ENCODE measurements around the gene FHIT.

FHIT gene

DNA sequence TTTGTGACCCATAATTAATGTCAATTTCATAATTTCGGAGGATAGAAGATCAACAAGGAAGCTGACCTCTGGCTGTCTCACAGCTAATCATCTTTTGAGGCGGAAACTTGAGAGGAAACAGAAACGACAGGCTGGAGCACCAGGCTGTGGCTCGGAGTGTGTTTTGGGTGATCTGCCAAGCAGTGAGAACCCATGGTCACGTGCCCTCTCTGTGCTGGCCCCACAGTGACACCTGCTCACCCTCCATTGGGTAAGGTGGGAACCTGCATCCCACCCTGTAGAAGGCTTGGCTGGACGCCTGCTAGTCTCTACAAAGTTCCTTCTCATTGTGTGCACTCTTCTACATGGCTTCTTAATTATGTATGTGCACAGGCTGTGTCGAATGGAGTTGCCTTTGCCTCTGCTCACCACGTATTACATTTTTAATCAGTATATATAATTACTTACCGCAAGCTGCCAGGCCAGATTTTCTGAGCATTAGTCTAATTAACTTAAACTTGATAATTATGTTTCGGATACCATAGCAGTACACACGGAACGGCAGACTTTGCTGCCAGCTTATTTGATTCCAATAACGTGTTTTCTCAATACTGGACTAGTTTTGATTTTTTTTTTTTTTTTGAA lies 1482.0 kb downstream of the FHIT start:
- no peak for DNase-seq

DNA sequence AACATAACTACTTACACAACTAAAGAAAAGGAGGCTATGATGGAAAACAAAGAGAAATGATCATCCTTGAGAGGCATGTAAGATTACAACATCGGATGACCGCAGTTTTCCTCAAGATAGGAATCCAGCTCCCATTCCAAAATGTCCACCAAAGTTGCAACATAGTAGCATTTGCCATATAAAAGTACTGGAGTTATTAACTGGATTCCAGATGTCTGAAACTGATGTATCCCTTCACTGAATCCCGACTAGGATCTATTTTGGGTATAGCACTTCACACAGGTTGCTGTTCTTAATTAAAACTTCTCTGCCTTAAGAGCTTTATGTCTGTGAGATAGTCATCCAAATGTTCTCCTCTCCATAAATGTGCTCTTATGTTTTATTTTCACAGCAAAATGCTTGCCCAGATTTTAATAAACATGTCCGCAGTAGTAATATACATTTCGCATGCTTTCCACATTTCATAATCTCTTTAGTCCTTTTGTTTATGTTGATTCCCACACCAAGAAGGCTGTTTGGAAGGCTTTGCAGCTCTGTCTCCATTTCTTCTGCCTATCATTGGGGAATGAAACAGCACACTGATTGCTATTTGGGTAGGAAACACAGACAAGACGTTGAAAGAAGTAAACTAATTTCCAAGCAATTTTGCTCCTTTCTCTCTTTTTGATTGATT lies 1484.9 kb downstream of the FHIT start:
- DNase-seq: no peak

DNA sequence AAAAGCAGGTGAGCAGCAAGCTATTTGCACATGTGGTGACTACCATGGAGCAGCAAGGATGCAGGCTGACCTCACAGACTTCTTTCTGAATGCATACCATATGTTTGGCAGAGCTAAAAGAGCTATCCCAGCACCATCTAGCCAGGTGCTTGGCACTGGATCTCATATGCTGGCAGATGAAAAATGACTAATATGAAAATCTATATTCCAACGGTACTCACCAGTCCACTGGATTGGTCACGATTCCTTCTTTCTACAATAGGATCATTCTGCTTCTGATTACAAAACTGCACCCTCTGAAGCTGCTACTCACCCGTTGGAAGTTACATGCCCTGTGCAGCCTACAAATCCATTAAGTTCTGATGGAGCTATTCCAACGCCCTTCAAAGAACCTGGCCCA lies 1487.1 kb downstream of the FHIT start:
- DNase-seq: no peak

GRCh38 chr3:59762941-59763340 lies 1488.3 kb downstream of the FHIT start:
- no peak for DNase-seq

- DNase-seq: no peak
Observed at GRCh38 chr3:59759298-59760031, 1491.8 kb downstream of the FHIT start.

GRCh38 chr3:59758672-59759071 lies 1492.6 kb downstream of the FHIT start:
- DNase-seq: no peak

DNA sequence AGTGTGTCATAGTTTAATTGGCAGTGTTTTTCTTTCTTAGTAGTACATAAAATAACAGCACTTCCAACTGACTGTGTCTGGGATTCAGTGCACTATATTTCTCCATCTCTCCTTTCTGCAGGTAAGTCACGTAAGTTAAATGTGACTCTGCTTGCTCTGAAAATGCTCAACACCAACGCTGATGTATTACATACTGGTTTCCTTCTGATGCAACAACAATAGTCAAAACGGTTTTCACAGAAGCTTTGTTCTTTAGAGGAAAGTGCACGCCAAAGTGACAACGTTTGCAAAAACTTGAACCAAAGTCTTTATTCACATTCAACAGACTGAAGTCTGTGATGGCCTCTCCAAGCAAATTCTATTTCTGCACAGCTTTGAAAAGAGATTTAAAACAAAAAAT lies 1494.3 kb downstream of the FHIT start:
- no peak for DNase-seq

GRCh38 chr3:59754456-59755129 lies 1496.7 kb downstream of the FHIT start:
- DNase-seq: no peak

GRCh38 chr3:59753808-59754450 lies 1497.3 kb downstream of the FHIT start:
- DNase-seq: no peak

DNA sequence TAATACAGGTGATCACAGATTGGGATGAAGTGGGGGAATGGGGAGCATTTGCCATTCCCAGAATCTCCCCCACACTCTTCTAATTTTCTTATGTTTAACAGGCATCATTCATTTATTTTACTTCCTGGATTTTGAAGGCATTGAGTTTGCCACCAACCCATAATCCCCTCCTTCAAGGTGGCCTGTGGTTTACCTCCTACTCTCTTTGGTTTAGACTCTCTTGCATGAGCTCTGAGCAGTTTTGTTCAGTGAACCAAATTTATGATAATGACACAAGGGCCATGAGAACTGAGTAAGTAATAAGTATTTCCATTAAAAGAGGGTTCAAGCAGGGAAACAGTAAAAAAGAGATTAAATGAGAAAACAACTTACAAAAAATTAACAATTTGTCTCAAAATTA lies 1498.3 kb downstream of the FHIT start:
- DNase-seq: no peak

- no peak for DNase-seq
Observed at GRCh38 chr3:59751606-59752005, 1499.6 kb downstream of the FHIT start.

DNA sequence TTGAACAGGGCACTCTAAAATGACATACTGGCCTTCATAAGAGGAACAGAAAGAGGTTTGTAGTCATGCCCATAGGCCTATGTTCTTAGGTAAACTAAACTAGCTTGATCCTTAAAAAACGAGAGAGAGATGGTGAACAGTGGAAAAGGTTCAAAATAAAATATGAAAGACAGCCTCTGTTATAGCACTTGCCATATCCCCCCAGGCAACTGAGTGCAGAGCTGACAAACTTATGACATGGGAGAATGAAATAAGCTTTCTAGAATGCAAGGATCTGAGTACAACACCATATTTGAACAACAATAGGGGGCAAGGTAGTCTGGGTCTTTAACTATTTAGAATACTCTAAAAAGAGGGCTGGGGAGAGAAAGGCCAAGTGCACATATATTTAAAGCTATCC lies 1500.9 kb downstream of the FHIT start:
- no peak for DNase-seq

DNA sequence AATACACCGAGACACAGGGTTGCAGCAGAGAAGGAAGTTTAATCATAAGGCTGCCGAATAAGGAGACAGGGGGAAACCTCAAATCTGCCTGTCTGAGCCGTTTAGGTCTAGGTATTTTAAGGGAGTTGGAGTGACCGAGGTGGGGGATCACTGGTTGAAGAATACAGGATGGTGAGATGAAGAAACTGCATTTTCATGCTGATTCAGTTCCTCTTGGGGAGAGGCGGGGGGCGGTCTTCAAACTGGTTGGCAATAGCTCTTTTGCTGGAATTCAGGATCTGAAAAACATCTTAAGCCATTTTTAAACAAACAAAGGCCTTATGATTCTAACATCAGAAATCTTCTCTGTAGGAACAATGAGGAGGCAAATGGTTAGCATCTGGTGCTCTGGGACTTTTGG lies 1502.0 kb downstream of the FHIT start:
- no peak for DNase-seq

GRCh38 chr3:59746585-59746984 lies 1504.7 kb downstream of the FHIT start:
- DNase-seq: no peak

DNA sequence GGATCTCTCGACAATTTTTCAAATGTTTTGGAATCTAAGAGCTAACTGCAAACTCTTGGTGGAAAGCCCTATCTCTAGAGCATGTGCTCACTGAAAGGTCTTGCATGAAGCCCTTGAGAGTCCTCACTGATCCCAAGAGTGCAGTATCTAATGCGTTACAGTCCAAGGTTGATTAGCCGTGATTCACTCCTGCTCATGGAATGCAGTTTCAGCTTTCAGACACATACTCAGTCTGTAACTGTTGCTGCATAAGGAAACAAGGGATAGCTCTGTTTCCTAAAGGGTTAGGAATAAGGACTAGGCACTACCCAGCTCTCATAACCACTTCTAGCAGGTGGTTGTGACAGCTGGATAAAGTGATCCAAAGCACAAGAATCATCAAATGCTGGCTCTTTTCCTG lies 1514.0 kb downstream of the FHIT start:
- no peak for DNase-seq

DNA sequence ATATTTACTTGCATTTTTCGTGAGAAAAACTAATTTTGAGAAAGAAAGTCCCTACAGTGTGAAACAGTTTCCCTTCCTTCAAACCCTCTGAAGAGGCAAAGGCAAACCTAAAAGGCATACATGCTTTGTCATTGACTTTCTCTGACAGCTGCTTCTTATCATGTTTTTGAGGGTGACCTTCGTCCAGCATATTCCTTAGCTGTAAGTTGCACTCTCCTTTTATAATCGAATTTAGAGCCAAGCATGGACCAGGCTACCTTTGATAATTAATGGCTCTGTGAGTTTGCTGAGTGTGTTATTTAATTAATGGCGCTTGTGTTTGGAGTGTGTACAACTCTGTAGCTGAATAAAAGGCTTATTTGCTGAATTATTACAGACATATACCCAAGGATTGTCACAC lies 1517.2 kb downstream of the FHIT start:
- DNase-seq: no peak

- DNase-seq: no peak
Observed at GRCh38 chr3:59733041-59733809, 1518.0 kb downstream of the FHIT start.

GRCh38 chr3:59731943-59732342 lies 1519.3 kb downstream of the FHIT start:
- no peak for DNase-seq

DNA sequence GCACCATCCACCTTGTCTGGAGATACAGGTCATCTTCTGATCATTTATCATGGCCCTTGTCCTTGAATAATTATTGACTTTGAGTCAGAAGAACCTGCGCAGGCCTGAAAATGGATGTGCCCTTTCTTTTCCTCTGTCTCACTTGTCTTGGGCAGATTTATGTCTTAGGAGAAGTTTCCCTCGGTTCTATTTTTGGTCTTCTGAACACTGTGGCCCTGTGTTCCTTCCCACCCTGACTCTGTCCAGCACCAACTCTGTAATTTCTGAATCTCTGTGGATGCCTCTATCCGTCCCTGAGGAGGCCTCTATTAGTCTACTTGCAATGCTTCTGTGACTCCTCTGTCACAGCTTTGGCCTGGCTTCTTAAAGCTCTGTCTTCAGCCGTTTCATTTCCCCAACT lies 1520.7 kb downstream of the FHIT start:
- no peak for DNase-seq

GRCh38 chr3:59728587-59728908 lies 1522.7 kb downstream of the FHIT start:
- no peak for DNase-seq

GRCh38 chr3:59727902-59728586 lies 1523.2 kb downstream of the FHIT start:
- no peak for DNase-seq

DNA sequence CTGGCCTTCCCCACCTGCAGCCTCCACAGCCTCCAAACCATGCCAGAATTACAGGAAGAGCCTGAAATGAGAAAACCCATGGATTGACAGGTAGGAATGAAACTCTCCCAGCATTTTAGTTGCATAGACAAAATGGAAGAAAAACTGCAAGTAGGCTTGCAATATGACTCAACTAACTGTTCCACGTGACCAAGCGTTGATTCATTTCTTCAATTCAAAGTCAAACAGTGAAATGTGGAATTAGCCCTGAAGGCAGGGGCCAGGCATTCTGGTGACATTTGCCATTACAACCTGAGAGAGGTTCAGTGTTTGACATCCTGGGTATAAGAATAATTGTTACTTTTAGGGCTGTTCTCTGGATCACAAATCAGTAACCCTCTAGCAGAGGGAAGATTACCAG lies 1525.0 kb downstream of the FHIT start:
- no peak for DNase-seq

All from SIG-M5 (cell line).